Osteoblast (primary cell): Measurements from ENCODE around the gene MPV17. TPM values are rescaled to one million over a fixed set of nuclear protein-coding genes. Genes with fewer than 3 reads are reported as not detected.
A peak's percentile ranks its signal among the peaks of the same experiment; 100 is the strongest.
"Not testable (repeated sequence)": the region's sequence is repeated elsewhere in the genome, so short reads cannot be mapped to it uniquely, and the experiment has no call there.

Experiments used
- DNase-seq: peaks from one replicate; pipeline ENCODE4 v3.0.0; 2011; ENCODE audit warnings: low spot score, mixed read lengths; ENCODE audit not compliant: insufficient read length; ENCODE audit errors: missing footprints
- H2AFZ ChIP-seq: 2 replicates; pipeline ENCODE4 v1.6.0; 2011; ENCODE audit warnings: mild to moderate bottlenecking, low read length
- H3K27ac ChIP-seq: 2 replicates; pipeline ENCODE4 v1.5.1; 2011; ENCODE audit warnings: mild to moderate bottlenecking, low read depth, low read length, moderate library complexity
- H3K27me3 ChIP-seq: 2 replicates; pipeline ENCODE4 v1.6.0; 2012; ENCODE audit warnings: mild to moderate bottlenecking, control low read depth, inconsistent platforms, low read length, moderate library complexity; ENCODE audit not compliant: insufficient read depth
- H3K36me3 ChIP-seq: 2 replicates; pipeline ENCODE4 v1.5.1; 2011; ENCODE audit warnings: mild to moderate bottlenecking, low read length, control low read depth, moderate library complexity; ENCODE audit not compliant: insufficient read depth
- H3K4me1 ChIP-seq: 2 replicates; pipeline ENCODE4 v1.5.1; 2011; ENCODE audit warnings: mild to moderate bottlenecking, low read length, control low read depth, moderate library complexity; ENCODE audit not compliant: insufficient read depth
- H3K4me2 ChIP-seq: 2 replicates; pipeline ENCODE4 v1.6.0; 2011; ENCODE audit warnings: mild to moderate bottlenecking, low read length; ENCODE audit not compliant: insufficient read depth
- H3K4me3 ChIP-seq: fragments of 200-600 bp; sonication (generic); 3 replicates; pipeline ENCODE4 v1.5.1; 2012; ENCODE audit warnings: mild to moderate bottlenecking, low read length, inconsistent platforms; ENCODE audit not compliant: insufficient read depth
- H3K79me2 ChIP-seq: 2 replicates; pipeline ENCODE4 v1.6.0; 2012; ENCODE audit warnings: mild to moderate bottlenecking, low read length, control low read depth, inconsistent platforms; ENCODE audit not compliant: insufficient read depth
- H3K9me3 ChIP-seq: 2 replicates; pipeline ENCODE4 v1.5.1; 2011; ENCODE audit warnings: low read depth, low read length, control low read depth
- H4K20me1 ChIP-seq: 2 replicates; pipeline ENCODE4 v1.6.0; 2012; ENCODE audit warnings: mild to moderate bottlenecking, low read length, control low read depth; ENCODE audit not compliant: insufficient read depth
- total RNA-seq: library from RNA; depleted of rRNA; stranded (reverse); fragments of >200 nt; gene quantifications from 2 replicates; pipeline ENCODE4 v1.2.3, GENCODE V29; 2012
- TF ChIP-seq, protein P1 (sequence below): IDR thresholded peaks from 2 replicates; pipeline ENCODE4 v1.5.1; 2011; ENCODE audit warnings: mild to moderate bottlenecking, low read depth, low read length, moderate library complexity; ENCODE audit errors: extremely low read depth

The MPV17 gene
- total RNA-seq, 1 donor: 98.8 TPM

DNA sequence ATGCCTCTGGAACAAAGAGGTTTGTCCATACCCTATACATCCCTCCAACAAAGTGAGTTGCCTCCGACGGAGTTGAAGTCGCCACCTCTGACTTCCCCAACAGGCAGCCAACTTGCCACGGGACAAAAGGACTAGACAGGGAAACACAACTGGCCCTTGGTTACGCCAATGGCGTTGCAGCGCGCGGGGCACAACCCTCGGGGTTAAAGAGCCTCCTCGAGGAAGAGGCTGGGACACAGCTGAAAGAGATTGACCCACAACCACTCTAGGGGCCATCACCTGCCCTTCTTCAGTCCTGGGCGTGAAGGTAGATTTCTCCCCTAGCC is 33.1 kb upstream of the MPV17 start:
- Histone ChIP-seq H3K4me1 (peaks cover 21% of the 10 kb centered on the region), H2AFZ (peak overlapping the region; percentile 99), H3K36me3 (no peaks in the 10 kb centered on the region), H3K4me3 (peak overlapping the region; percentile 85), H3K27ac (peak overlapping the region; percentile 91), H3K79me2 (peaks cover 66% of the 10 kb centered on the region), H3K27me3 (no peaks in the 10 kb centered on the region), H3K4me2 (peak overlapping the region; percentile 68), H3K9me3 (no peaks in the 10 kb centered on the region), H4K20me1 (peaks cover 6% of the 10 kb centered on the region)
- no peak for DNase-seq
- TF ChIP-seq, protein P1, sequence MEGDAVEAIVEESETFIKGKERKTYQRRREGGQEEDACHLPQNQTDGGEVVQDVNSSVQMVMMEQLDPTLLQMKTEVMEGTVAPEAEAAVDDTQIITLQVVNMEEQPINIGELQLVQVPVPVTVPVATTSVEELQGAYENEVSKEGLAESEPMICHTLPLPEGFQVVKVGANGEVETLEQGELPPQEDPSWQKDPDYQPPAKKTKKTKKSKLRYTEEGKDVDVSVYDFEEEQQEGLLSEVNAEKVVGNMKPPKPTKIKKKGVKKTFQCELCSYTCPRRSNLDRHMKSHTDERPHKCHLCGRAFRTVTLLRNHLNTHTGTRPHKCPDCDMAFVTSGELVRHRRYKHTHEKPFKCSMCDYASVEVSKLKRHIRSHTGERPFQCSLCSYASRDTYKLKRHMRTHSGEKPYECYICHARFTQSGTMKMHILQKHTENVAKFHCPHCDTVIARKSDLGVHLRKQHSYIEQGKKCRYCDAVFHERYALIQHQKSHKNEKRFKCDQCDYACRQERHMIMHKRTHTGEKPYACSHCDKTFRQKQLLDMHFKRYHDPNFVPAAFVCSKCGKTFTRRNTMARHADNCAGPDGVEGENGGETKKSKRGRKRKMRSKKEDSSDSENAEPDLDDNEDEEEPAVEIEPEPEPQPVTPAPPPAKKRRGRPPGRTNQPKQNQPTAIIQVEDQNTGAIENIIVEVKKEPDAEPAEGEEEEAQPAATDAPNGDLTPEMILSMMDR: no peak

DNA sequence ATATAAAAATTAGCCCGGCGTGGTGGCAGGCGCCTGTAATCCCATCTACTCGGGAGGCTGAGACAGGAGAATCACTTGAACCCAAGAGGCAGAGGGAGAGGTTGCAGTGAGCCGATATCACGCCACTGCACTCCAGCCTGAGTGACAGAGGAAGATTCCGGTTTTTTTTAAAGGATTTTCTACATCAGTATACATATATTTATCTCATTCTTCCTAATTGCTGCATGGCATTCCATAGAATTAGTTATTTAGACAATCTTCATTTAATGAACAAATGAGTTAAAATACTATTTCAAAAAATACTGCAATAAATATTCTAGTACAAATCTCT is 31.7 kb upstream of the MPV17 start:
- peaks cover 6% of the 10 kb centered on the region for H4K20me1 ChIP-seq
- H3K9me3 ChIP-seq: no peaks in the 10 kb centered on the region
- peak overlapping the region; percentile 12 for H3K4me2 ChIP-seq

DNA sequence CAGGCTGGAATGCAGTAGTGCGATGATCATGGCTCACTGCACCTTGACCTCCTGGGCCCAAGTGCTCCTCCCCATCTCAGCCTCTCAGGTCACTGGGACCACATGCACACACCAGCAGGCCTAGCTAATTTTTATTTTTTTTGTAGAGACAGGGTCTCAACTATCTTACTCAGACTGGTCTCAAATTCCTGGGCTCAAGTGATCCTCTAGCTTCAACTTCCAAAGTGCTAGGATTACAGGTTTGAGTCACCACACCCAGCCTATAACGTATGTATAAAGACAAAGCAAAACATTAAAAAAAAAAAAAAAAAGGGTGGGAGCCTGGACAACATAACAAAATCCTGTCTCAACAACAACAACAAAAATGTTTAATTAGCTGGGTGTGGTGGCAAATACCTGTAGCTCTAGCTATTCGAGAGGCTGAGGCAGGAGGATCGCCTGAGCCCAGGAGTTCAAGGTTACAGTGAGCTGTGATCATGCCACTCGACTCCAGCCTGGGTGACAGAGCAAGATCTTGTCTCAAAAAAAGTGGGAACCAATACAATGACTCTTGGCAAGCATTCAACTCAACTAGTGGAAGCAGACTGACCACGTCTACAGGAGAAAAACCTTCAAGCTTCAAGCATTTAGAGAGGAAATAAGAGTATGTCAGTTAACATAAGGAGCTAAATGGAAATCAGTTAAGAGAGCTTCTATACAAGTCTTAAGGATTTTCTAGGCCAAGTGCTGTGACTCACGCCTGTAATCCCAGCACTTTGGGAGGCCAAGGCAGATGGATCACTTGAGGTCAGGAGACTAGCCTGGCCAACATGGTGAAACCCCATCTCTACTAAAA is 31.1 kb upstream of the MPV17 start:
- Histone ChIP-seq H3K27ac (peak overlapping the region; percentile 59), H3K4me2 (peak overlapping the region; percentile 12)

More for the DNA sequence above, 31.7 kb upstream of the MPV17 start:
- no peak overlapping the region for H3K4me3 ChIP-seq
- H3K4me1 ChIP-seq: peaks cover 21% of the 10 kb centered on the region
- H2AFZ ChIP-seq: no peak overlapping the region
- peaks cover 78% of the 10 kb centered on the region for H3K79me2 ChIP-seq
- no peak overlapping the region for H3K27ac ChIP-seq
- H3K27me3 ChIP-seq: no peaks in the 10 kb centered on the region
- TF ChIP-seq, protein P1: no peak
- no peak for DNase-seq
- no peaks in the 10 kb centered on the region for H3K36me3 ChIP-seq

DNA sequence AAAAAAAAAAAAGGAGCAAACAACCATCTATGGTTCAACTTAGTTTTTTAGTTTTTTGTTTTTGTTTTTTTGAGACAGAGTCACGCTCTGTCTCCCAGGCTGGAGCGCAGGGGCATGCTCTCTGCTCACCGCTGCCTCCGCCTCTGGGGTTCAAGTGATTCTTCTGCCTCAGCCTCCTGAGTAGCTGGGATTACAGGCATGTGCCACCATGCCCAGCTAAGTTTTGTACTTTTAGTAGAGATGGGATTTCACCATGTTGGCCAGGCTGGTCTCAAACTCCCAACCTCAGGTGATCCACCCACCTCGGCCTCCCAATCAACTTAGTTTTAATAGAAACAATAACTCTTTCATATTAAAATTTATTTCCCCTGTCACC is 30.5 kb upstream of the MPV17 start:
- H3K4me3 ChIP-seq, H3K9me3 ChIP-seq, DNase-seq, H2AFZ ChIP-seq, H4K20me1 ChIP-seq, H3K27me3 ChIP-seq, H3K36me3 ChIP-seq, H3K4me2 ChIP-seq: not testable (repeated sequence)
- H3K27ac ChIP-seq: peak overlapping the region; percentile 59
- peaks cover 21% of the 10 kb centered on the region for H3K4me1 ChIP-seq
- H3K79me2 ChIP-seq: peaks cover 81% of the 10 kb centered on the region

More for the DNA sequence above, 31.1 kb upstream of the MPV17 start:
- H3K27me3 ChIP-seq: no peaks in the 10 kb centered on the region
- peaks cover 6% of the 10 kb centered on the region for H4K20me1 ChIP-seq
- H3K36me3 ChIP-seq: no peaks in the 10 kb centered on the region
- H3K4me1 ChIP-seq: peaks cover 21% of the 10 kb centered on the region
- H3K4me3 ChIP-seq: no peak overlapping the region
- peaks cover 81% of the 10 kb centered on the region for H3K79me2 ChIP-seq
- H2AFZ ChIP-seq: no peak overlapping the region
- no peaks in the 10 kb centered on the region for H3K9me3 ChIP-seq
- DNase-seq: no peak
- TF ChIP-seq, protein P1: no peak
